HepG2 (cell line): ENCODE data around the gene TMEM143.

ENCODE experiments used
- FOXP1 ChIP-seq, 2 experiments: fragments of 450-650 bp in 1 of 2; IDR thresholded peaks; 2 replicates each; pipeline ENCODE4 v1.6.1; 2017 to 2018; ENCODE audit warnings: antibody characterized with exemption in 1 of 2
- U2AF2 ChIP-seq: fragments of 200-400 bp; formaldehyde crosslinking; IDR thresholded peaks from 2 replicates; pipeline ENCODE4 v1.6.1; 2017; ENCODE audit warnings: low read depth, mild to moderate bottlenecking, low read length
- ZSCAN30 ChIP-seq: sonication (generic); formaldehyde crosslinking; IDR thresholded peaks from 2 replicates; pipeline ENCODE4 v1.5.0; 2020; ENCODE audit warnings: mild to moderate bottlenecking, missing genetic modification reagents

GRCh38 chr19:48283908-48284307, 79.8 kb downstream of the TMEM143 start:
- no peak for TF ChIP-seq ZSCAN30
- TF ChIP-seq U2AF2, result no peak
- TF ChIP-seq FOXP1 (IDR thresholded peaks at IDR 0.05), result no peak
- no peak for TF ChIP-seq FOXP1 (CRISPR knock-in tag; IDR thresholded peaks at IDR 0.05)
